GM12892 (cell line): ENCODE results near the gene NFE2.

Source experiments
- POLR2AphosphoS5 ChIP-seq: IDR thresholded peaks from 2 replicates; pipeline ENCODE4 v1.6.1; 2011; ENCODE audit warnings: low read depth, low read length, control low read depth
- TAF1 ChIP-seq: IDR thresholded peaks from 2 replicates; pipeline ENCODE4 v1.6.1; 2011; ENCODE audit warnings: low read depth, mild to moderate bottlenecking, control low read depth, low read length, borderline replicate concordance

DNA sequence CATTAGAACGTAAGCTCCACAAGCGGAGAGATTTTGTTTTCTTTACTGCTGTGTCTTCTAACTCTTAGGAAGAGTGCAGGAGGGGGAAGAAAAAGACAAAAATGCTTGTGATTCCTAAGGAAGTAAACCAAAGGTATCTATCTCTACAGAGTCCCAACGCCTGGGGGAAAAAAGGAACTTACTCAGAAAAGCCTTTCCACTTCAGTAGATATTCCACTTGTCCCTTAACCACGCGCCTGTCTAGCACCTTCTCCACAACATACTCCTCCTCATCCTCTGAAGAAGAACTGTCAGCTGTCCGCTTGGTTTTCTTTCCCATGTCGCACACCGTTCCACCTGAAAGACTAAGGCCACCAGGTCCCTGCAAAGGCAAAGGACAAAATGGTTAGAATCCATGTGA lies 43.5 kb downstream of the NFE2 start:
- TF ChIP-seq POLR2AphosphoS5 = no peak
- TF ChIP-seq TAF1 = no peak
